GM21619 (cell line): ENCODE measurements around the gene RBCK1.

Source experiments
- ATAC-seq: cut with Tn5 transposase; IDR thresholded peaks from one replicate; pipeline ENCODE4 v1.9.1; 2021; ENCODE audit not compliant: unreplicated experiment

Gene RBCK1

DNA sequence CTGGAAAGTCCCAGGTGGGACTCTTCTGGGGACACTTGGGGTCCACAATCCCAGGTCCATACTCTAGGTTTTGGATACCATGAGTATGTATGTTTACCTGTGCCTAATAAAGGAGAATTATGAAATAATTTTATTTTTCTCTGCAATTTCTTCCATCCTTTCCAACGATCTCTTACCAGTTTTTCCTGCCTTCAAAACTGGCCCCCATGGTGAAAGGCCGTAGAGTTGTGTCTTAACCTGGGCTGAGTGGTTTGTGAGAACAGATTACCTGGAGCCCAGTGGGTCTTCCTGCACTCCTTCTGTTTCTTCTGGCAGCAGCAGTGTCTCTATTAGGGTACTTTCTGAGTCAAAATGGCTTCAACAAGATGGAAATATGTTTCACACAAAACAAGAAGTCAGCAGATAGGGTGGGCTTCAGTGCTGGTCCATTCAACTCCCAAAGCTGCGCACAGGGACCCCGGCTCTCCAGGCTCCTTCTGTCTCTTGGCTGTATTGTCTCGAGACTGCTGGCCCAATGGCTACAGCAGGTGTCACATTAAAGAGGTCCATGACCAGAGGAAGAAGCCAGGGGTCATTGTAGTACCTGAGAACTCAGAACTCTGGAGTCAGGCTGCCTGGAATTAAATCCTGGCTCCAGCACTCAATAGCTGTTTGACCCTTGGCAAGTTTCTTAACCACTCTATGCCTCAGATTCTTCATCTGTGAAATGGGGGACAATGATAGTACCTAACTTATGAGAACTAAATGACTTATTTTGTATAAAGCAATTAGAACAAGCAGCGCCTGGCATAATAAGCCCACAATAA lies 10.5 kb upstream of the RBCK1 start:
- no peak for ATAC-seq

DNA sequence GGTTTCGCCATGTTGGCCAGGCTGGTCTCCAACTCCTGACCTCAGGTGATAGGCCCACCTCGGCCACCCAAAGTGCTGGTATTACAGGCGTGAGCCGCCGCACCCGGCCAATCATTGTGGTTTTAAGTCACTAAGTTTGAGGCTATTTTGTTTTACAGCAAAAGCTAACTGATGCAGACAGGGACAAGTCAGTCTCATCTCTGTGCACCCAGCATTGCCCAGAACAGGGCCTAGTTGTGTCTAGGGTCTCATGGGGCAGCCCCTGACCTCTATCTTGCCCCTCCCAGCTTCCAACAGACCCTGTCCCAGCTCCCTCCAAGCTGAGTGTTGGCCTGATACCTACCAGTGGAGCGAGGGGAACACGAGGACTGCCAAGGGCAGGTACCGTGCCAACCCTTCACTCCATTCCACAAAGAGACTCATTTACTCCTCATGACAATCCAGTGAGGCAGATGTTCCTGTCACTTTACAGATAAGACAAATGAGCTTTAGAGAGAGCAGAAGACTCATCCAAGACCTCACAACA lies 8.9 kb upstream of the RBCK1 start:
- no peak for ATAC-seq

DNA sequence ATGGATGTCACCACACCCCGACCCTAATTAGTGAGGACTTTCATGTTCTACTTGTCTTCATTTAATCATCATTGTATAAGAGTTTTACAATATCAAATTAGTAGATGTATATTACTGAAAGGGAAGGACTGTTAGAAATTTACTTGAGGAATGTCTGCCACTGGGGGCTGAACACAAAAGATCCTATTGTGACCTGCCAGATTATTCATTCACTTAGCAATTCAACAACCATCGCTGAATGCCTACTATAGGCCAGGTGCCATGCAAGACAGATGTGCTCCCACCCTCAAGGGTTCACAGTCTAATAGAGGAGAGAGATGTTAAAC lies 8.0 kb upstream of the RBCK1 start:
- no peak for ATAC-seq

DNA sequence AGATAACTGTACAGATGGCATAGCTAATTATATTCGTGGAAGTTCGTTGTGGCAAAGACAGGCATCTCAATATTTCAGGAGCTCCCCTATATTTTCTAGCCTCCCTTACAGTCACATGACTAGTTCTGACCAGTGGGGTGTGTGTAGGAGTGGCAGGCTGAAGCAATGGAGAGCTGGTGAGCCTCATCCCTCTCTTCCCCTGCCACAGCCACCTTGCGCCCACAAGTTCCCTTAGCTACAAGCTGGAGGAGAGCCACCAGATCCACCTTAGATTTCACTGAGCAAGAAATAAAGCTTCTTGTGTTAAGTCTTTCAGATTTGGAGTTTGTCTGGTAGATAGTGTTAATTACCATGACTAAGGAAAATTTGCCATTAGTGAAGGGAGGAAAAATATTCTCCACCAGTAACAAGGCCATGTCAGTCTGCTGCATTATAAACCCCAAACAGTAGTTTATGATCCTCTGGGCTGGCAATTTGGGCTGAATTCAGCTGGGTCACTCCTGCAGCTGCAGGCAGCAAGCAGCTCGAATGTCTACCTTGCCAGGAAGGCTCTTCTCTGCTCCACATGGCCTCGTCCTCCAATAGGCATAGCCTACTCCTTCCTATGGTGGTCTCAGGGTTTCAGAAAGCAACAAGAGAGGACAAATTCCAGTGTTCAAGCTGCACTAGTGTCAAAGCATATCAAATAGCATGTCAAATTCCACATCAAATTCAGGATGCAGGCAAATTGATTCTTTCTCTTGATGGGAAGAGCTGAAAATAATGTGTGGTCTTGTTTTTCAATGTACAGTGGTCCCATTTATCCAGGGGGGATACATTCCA lies 7.4 kb upstream of the RBCK1 start:
- no peak for ATAC-seq

DNA sequence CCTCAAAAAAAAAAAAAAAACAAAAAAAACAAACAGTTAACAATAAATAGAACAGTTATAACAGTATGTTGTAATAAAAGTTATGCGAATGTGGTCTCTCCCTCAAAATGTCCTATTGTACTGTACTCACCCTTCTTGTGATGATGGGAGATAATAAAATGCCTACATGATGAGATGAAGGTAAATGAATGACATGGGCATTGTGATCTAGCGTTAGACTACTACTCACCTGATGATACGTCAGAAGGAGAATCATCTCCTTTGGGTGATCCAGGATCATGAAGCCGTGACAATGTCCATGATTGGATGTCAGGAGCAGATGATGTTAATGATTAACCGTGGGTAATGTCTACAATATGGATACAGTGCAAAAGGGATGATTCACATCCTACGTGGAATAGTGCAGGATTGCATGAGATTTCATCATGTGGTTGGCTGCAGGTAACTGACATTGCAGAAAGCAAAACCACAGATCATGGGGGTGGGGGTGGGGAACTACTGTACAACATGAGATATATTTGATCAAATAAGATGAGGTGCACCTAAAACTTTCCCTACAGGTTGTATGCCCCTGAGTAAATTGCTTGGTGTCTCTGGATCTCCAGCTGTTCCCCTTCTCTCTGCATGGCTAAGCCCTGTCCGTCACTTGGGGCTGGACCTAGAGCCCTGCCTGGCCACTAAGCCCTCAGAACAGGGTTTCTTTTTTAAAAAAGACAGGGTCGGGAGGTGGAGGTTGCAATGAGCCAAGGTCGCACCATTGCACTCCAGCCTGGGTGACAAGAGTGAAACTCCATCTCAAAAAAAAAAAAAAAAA lies 6.2 kb upstream of the RBCK1 start:
- ATAC-seq: no peak

DNA sequence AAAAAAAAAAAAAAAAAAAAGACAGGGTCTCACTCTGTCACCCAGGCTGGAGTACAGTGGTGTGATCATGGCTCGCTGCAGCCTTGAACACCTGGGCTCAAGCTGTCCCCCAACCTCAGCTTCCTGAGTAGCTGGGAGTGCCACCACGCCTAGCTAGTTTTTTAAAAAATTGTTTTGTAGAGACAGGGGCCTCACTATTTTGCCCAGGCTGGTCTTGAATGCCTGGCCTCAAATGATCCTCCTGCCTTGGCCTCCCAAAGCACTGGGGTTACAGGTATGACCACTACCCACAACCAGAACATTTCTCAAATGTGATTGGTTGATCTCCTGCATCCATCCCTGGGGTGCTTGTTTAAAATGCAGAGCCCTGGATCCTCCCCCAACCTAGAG lies 5.6 kb upstream of the RBCK1 start:
- no peak for ATAC-seq

DNA sequence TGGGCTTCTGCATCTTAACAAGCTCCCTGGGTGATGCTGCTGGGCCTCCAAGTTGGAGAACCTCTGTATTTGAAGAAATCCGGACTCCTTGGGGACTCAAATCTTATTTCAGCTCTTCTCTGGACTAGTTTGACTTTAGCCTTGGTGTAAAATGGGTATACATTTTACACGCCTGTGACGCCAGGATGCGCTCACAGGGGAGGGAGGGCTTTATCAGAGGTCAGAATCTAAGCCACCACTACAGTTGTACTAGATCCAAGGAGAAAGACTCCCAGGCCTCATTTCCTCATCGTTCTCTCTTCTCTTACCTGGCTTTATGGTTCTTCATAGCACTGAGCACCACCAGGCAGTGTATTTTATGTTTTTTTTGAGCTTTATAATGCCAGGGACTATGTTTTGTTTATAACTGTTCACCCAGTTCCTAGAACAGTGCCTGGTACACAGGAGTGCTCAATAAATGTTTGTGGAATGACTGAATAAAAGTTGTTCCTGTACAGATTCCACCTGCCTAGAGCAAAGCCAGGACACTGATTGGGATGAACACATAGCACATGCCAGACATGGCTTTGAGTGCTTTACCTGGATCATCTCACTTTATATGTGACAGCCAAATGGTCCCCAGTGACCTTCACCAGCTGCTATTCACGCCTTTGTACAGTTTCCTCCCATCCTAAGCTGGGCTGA lies 5.1 kb upstream of the RBCK1 start:
- no peak for ATAC-seq

DNA sequence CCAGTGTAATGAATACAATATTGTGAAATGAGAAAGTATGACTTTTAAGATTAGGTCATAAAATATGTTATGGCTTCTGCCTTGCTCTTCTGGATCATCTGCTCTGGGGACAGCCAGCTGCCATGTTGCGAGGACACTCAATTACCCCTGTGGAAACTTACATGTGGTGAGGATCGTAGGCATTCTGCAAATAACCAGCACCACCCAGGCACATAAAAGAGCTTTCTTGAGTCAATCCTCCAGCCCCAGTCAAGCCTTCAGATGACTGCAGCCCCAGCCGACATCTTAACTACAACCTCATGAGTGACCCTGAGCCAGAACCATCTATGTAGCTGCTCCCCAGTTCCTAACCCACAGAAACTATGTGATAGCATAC lies 4.5 kb upstream of the RBCK1 start:
- ATAC-seq: no peak

DNA sequence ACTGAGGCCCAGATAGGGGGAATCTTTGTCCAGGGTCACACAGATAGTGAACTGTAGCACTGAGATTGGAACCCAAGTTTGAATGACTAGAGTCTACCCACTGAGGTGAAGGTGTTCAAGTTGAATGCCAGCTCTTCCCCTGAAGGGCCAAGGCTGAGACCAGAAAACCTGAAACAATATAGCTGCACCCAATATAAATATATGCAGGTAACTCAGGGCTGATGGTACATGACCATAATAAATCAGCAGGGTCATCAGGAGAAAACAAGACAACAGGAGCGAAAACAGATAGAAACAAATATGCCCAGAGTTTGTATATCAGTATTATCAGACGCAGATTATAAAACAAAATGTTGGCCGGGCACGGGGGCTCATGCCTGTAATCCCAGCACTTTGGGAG lies 4.0 kb upstream of the RBCK1 start:
- ATAC-seq: no peak

DNA sequence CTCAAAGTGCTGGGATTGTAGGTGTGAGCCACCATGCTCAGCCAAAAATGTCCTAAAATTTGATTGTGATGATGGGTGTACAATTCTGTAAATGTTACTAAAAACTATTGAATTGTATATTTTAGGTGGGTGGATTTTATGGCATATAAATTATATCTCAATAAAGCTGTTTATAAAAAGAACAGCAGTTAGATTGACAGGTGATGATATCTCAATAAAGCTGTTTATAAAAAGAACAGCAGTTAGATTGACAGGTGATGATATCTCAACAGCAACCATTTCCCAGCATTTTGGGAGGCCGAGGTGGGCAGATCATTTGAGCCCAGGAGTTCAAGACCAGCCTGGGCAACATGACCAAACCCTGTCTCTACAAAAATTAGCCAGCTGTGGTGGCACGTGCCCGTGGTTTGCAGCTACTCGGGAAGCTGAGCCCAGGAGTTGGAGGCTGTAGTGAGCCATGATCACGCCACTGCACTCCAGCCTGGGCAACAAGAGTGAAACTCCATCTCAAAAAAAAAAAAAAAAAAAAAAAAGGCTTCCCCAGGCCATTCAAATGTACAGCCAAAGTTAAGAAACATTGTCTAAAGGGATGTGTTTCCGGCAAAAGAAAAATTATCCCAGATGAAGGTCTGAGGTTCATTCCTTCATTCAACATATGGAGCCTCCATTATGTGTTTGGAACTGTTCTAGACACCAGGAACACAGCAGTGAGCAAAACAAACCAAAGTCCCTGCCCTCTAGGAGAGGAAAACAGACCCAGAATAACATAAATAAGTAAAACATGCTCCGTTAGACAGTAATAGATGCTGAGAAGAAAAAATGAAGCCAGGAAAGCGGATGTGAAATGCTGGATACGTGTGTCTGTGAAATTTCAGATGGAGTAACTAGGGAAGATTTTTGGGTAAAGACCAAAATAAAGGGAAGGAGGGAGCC lies 1.6 kb upstream of the RBCK1 start:
- no peak for ATAC-seq

DNA sequence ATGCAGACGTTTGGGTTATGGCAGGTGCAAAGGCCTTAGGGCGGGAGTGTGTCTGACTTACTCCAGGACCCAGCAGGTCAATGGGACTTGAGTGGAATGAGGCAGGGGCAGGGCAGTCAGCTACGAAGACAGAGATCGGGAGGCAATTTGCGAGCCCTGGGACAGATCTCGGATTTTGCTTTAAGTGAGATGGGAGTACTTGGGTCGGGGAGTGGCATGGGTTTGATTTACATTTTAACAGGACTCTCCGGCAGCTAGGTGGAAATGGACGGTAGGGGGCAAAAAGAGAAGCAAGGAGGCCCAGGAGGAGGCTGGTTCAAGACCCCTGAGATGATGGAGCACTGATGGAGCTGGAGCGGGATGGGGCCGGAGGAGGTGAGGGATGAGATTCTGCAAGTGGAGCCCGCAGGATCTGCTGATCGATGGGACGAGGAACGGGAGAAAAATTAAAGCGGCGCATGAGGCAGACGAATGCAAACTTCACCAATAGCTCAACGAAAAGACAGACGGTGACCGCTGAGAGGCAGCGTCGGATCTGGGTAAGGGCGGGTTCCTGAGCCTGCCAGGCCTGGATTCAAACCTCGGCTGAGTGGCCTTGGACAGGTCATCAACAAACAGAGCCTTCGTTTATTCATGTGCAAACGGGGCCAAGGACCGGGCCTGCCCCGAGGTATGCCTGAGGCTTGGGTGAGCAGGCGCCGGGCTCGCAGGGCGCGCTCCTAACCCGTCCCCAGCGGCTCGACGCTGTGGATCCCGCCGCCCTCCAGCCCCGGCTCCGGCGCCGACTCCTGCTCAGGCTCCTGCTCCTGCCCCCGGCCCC lies 756 bp upstream of the RBCK1 start:
- peak; percentile 58 for ATAC-seq

DNA sequence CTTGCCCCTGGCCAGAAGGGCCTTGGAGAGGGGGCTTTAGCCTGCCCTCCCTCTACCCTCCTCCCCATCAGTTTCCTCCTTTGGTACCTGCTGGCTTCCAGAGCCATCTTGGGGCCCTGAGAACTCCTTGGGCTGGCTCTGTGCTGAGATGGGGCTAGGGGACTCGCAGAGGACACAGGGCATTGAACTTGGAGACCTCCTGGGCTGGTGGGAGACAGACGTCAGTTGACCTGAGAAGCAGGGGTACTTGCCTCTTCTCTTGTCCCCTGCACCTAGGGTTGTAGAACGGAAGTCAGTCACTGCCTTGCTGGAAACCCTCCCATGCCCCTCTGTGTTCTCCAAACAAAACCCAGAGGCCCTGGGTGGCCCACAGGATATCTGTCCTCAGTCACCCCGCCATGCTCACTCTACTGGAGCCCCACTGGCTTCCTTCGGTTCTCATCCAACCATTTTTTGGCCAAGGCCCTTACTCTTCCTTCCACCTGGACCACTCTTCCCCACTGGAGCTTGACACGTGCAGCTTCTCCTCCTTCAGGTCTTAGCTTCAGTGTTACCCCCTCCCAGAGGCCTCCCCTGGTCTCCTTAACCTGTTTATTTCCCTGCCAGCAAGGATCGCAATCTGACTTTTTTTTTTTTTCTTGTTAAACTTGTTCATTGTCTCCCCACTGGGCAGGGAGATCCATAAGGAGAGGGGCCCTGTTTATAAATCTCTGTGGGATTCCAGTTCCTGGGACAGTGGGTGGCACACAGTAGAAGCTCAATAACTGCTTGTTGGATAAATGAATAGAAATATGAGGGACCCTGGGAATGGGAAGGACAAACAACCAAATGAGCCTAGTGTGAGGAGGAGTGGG lies 971 bp downstream of the RBCK1 start:
- peak; percentile 11 for ATAC-seq

DNA sequence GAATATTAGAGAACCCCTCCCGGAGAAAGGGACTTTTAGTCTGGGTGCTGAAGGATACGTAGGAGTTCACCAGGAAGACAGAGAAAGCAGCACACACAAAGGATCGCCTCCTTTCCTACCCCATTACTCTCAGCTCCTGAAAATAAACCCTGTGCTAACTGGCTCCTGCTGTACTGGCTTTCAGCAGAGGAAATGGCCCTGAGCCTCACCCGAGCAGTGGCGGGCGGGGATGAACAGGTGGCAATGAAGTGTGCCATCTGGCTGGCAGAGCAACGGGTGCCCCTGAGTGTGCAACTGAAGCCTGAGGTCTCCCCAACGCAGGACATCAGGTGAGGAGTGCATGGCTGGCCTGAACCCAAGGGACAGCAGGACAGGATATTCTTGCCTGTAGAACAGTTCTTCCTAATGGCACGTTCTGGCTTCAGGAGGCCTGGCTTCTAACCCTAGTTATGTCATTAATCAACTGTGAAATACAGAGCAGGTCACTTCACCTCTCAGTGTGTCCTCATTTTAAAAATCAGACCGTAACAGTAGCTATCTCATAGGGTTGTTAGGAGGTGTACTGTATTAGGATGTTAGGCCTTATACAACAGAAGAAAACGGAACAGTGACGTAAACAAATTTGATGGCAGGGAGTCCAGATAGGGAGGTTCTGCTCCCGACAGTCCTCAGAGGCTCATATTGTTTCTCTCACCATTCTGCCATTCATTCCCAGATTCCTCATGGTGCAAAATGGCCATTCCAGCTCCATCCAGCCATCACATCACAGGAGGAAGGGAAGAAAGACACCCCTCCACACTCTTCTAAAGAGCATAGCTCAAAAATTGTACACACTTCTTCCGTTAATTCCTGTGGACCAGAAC lies 1.8 kb downstream of the RBCK1 start:
- no peak for ATAC-seq

DNA sequence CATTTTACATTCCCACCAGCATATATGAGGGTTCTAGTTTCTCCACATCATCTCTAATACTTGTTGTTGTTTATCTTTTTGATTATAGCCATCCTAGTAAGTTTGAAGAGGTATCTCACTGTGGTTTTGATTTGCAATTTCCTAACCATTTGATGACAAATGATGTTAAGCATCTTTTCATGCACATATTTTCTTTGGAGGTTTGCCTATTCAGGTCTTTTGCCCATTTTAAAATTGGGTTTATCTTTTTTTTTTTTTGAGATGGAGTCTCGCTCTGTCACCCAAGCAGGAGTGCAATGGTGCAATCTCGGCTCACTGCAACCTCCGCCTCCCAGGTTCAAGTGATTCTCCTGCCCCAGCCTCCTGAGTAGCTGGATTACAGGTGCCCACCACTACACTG lies 4.0 kb downstream of the RBCK1 start:
- ATAC-seq: no peak

DNA sequence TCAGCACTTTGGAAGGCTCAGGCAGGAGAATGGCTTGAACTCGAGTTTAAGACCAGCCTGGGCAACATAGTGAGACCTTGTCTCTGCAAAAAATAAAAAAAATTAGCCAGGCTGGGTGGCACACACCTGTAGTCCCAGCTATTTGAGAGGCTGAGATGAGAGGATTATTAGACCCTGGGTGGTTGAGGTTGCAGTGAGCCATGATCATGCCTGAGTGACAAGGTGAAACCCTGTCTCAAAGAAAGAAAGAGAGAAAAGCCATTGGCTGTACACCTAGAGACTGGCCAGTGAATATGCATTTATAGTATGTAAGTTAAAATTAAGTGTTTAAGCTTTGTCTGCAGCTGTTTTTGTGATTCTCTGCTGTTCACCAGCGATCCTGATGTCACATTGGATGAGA lies 6.1 kb downstream of the RBCK1 start:
- no peak for ATAC-seq

DNA sequence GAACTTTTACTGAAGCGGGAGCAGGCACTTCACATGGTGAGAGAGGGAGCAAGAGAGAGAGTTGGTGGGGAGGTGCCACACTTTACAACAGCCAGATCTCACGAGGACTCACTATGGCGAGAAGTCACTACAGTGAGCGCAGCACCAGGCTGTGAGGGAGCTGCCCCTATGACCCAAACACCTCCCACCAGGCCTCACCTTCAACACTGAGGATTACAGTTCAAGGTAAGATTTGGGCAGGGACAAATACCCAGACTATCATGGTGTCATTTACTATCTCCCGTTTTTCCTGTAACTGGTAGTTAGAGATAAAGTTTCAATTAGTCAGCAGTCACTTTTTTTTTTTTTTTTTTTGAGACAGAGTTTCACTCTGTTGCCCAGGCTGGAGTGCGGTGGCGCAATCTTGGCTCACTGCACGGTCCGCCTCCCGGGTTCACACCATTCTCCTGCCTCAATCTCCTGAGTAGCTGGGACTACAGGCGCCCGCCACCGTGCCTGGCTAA lies 7.8 kb downstream of the RBCK1 start:
- no peak for ATAC-seq
